Panc1 (cell line): ENCODE results near the gene EIPR1.

Source experiments
- POLR2AphosphoS5 ChIP-seq: IDR thresholded peaks from 2 replicates; pipeline ENCODE4 v1.6.1; 2012; ENCODE audit warnings: mild to moderate bottlenecking, low read depth, low read length, moderate library complexity
- REST ChIP-seq, 2 experiments: IDR thresholded peaks; 2 replicates each; pipeline ENCODE4 v1.6.1; 2011 to 2012; ENCODE audit warnings: low read depth in 2 of 2, control low read depth in 1 of 2, low read length in 1 of 2, mild to moderate bottlenecking in 1 of 2, moderate library complexity in 1 of 2; ENCODE audit not compliant: insufficient read depth in 1 of 2
- SIN3A ChIP-seq: IDR thresholded peaks from 2 replicates; pipeline ENCODE4 v1.6.1; 2012; ENCODE audit warnings: low read depth, mild to moderate bottlenecking, low read length, moderate library complexity, borderline replicate concordance; ENCODE audit not compliant: insufficient read depth
- TF ChIP-seq, protein P1 (sequence below): fragments of 450-650 bp; IDR thresholded peaks from 2 replicates; pipeline ENCODE4 v1.5.1; 2017; ENCODE audit warnings: mild to moderate bottlenecking

GRCh38 chr2:3144856-3145255 lies 232.8 kb downstream of the EIPR1 start:
- TF ChIP-seq POLR2AphosphoS5 (no peak), SIN3A (no peak), REST (IDR thresholded peaks at IDR 0.05; ENCODE audit: insufficient read depth in 1 of 2, low read depth in 2 of 2, low read length in 1 of 2) (no peak)
- TF ChIP-seq, protein P1, sequence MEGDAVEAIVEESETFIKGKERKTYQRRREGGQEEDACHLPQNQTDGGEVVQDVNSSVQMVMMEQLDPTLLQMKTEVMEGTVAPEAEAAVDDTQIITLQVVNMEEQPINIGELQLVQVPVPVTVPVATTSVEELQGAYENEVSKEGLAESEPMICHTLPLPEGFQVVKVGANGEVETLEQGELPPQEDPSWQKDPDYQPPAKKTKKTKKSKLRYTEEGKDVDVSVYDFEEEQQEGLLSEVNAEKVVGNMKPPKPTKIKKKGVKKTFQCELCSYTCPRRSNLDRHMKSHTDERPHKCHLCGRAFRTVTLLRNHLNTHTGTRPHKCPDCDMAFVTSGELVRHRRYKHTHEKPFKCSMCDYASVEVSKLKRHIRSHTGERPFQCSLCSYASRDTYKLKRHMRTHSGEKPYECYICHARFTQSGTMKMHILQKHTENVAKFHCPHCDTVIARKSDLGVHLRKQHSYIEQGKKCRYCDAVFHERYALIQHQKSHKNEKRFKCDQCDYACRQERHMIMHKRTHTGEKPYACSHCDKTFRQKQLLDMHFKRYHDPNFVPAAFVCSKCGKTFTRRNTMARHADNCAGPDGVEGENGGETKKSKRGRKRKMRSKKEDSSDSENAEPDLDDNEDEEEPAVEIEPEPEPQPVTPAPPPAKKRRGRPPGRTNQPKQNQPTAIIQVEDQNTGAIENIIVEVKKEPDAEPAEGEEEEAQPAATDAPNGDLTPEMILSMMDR: no peak
